M059J (cell line): ENCODE results near the gene DOCK2. TPM values are rescaled to one million over a fixed set of nuclear protein-coding genes. Genes with fewer than 3 reads are reported as not detected.

ENCODE experiments used
- DNase-seq: peaks from one replicate; pipeline ENCODE4 v3.0.0-alpha.2; 2012; ENCODE audit warnings: low read depth
- total RNA-seq: library from RNA; depleted of rRNA; stranded (reverse); fragments of >200 nt; shearing (Covaris generic); gene quantifications from 2 replicates; pipeline ENCODE4 v1.2.3, GENCODE V29; 2014

Gene DOCK2
- total RNA-seq, 1 experiment from 2014 or later: 45.9 TPM

DNA sequence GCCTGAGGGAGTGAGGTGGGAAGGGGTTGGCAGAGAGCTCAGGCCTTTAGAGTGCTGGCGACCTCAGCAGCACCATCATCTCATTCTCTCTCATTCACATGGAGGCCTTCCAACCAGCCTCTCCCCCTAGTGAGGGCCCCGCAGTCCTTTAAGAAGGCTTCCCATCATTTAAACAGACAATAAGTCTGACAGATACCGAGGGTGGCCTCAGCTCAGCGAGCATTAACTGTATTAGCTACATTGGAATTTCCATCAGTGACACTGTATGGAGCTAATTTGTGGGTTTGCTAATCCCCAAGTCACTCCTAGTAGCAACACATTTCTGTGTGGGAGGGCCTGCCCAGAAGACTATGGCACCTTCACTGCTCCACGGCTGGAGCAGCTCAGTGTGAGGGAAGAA, 267.4 kb downstream of the DOCK2 start:
- no peak for DNase-seq

DNA sequence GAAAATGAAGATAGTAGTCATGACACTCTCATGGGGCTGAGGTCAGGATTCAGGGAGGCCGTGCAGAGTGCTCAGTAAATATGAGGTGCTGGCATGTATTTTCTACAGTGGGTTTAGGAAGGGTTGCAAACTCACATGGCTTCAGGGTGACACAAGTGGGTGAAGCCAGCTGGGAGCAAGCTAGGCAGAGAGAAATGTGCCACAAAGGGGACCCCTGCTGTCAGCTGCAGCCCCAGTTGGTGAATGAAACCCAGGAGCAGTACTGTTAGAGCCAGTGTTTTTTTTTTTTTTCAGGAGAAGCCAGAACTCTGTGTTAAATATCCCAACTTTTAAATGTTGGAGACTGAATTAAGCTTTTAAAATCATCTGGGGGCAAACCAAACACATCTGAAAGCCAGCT, 267.9 kb downstream of the DOCK2 start:
- DNase-seq: no peak

- DNase-seq: no peak
Observed at GRCh38 chr5:169906745-169907649, 269.9 kb downstream of the DOCK2 start.

- DNase-seq: no peak
Observed at GRCh38 chr5:169908864-169909263, 271.8 kb downstream of the DOCK2 start.

DNA sequence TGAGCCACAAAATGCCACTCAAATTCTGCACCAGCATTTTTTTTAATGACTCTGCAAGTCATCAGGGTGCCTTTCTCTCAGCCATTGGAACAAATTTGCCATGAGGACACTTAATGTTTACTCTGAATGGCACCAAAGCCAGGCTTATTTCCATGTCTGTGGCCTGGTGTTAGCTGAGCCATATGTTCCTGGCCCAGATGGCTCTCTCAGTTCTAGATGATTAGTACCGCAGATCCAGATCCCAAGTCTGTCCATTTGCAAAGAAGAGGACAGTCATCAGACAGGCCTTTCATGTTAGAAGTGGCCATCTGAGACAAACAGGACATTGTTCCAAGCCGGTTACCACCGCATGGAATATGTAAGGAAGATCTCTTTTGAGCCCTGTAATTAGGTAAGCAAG, 272.9 kb downstream of the DOCK2 start:
- DNase-seq: no peak

- DNase-seq: no peak
Observed at GRCh38 chr5:169910393-169910792, 273.3 kb downstream of the DOCK2 start.

DNA sequence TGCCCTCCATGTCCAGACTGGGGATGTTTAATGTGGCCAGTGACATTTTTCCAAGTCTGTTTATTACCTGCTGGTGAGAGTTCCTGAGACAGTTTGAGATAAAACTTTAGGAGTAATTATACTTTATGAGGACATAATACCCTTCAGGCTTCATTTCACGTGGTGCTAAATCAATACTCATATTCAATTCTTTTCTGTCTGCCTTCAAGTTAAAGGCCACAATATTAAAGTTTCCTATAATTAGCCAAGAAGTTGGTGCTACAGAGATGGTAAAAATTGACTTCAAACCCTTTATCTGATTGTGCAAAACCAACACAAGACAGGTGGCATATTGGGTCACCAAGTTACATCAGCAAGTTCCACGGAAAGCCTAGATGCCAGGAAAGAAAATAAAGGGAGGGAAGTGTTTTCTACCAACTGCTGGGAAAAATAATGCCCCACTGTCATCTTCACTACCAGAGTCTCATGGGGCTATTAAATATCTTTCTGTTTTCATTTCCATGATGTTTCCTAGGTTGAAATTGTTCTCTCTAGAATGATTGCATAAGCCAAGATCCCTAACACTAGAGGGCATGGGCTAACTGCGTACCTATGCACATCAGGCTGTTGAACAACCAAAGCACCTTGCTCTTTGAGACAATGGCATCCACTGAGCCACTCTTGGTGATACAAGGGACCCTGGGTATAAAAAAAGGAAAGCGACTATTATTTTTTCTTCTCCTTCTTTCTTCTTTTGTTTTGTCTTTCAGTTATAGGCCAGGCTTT, 274.6 kb downstream of the DOCK2 start:
- no peak for DNase-seq

DNA sequence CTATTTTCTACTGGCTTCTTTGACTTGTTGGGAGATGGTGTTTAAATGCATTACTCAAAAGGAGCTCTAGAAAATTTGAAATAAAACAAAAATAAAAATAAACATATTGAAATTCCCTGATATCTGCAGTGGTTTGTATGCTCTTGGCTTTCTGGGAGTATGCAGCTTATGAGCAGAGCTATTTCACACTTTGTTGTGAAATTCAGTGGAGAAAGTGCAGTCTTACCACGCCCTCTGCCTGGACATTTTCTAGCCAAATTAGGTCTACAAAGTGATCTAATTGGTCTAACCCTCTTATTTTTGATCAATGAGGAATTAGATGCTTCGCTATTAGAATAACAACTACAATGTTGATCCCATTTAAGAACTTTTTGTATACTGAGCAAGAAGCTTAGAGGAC, 276.4 kb downstream of the DOCK2 start:
- DNase-seq: no peak

DNA sequence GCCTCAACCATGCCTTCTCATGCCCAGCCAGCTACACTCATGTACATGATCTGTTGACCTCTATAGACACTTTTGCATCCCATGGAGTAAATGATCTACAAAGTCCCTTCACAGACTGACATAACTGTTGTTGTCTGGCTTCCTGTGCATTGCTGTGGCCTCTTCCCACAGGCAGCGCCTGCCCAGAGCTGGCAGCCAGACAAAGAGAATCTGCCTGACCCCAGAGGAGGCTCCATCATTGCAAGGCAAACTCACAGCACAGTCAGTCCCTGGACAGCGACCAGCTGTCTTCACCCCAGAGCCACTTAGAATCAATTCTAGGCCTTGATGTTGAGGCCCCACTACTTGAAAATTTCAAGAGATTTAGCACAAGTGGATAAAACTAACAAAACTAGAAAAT, 277.7 kb downstream of the DOCK2 start:
- DNase-seq: peak; percentile 54

GRCh38 chr5:169917500-169917899, 280.4 kb downstream of the DOCK2 start:
- no peak for DNase-seq

- DNase-seq: no peak
Observed at GRCh38 chr5:169918228-169918627, 281.2 kb downstream of the DOCK2 start.

GRCh38 chr5:169920474-169920873, 283.4 kb downstream of the DOCK2 start:
- DNase-seq: no peak

GRCh38 chr5:169921384-169921783, 284.3 kb downstream of the DOCK2 start:
- DNase-seq: no peak

DNA sequence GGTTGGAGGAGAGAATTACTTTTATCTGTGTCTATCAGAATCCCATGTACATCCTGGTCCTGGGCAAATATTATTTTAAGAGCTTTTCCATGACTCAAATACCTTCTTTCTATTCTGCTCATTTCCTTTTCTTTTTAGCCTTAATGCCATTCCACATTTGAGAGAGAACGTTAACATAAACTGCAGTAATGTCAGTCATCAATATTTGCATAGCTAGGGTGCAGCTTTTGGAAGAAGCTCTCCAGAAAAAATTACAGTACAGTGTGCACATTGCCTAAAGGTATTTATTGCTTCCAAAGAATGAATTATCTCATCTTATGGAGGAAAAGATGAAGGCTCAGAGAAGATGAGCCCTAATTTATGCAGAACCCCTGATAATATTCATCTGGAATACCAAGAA, 284.9 kb downstream of the DOCK2 start:
- no peak for DNase-seq

GRCh38 chr5:169922474-169922873, 285.4 kb downstream of the DOCK2 start:
- no peak for DNase-seq

DNA sequence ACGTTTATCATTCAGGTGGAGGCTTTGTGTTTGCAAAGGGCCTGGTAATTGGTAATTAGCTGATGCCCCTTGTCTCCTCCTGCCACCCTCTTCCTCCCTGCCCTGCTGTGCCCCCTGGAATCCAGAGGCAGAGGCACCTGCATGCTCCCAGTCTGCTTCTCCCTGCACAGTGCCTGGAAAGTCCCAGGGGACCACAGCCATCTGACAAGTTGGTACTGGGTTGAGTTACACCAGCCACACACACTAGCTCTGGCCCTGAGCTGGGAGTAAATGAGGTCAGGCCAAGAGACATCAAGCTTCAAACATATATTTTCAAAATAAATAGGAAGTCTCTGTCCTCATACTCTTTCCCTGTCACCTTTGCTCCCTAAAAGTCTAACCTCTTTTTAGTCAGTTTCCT, 286.9 kb downstream of the DOCK2 start:
- DNase-seq: no peak

- no peak for DNase-seq
Observed at GRCh38 chr5:169933127-169933526, 296.1 kb downstream of the DOCK2 start.

- no peak for DNase-seq
Observed at GRCh38 chr5:169933616-169934015, 296.5 kb downstream of the DOCK2 start.

DNA sequence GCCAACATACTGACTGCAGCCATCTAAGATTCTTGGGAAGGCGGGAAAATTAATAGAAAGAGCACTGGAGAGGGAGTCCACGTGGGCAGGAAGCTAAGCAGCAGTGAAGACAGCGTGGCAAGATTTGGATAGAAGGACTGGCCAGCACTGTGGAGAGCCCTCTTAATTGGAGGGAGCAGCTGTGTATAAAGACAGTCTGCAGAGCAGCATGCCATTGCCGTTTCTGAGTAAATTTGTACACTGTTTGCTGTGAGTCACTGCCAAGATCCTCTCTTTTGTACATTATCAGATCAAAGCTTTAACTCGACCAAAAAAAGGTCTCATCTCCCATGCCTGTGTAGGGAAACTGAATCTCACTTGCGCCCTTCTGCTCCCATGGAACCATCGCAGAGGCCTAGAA, 297.9 kb downstream of the DOCK2 start:
- DNase-seq: peak; percentile 23

- no peak for DNase-seq
Observed at GRCh38 chr5:169935762-169936161, 298.7 kb downstream of the DOCK2 start.

GRCh38 chr5:169938439-169938838, 301.4 kb downstream of the DOCK2 start:
- no peak for DNase-seq

DNA sequence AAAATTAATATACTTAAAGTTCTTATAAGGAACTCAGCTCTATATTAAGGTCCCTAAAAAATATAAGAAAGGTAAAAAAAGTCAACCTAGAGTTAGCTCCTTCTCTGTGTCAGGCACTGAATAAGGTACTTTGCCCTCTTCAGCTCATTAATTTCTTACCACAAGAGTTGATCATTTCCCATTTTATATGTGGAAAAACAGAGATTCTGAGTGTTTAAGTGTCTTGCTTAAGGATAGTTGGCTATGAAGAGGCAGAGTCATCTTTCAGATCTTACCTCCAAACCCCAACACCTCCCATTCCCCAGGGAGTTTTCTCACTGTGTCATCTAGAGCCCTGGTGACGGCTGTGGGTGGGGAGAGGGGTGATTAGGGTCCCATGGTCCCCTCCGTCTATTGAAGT, 302.7 kb downstream of the DOCK2 start:
- no peak for DNase-seq

GRCh38 chr5:169941542-169941941, 304.5 kb downstream of the DOCK2 start:
- no peak for DNase-seq
